ENCODE measurements around the gene OR3A3.
"Not testable (repeated sequence)": the region's sequence is repeated elsewhere in the genome, so short reads cannot be mapped to it uniquely, and the experiment has no call there.

The OR3A3 gene

DNA sequence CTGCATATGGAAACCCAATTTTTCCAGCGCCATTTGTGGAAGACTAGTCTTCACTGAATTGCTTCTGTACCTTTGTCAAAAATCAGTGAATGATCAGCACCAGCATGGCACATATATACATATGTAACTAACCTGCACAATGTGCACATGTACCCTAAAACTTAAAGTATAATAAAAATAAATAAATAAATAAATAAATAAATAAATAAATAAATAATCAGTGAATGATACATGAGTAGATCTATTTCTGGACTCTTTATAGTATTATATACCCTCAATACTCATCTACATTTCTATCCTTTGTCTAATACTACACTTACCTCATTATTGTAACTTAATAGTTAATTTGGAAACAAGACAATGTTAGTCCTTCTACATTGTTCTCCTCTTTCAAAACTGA is 7.3 kb upstream of the OR3A3 start:
- H3K4me1 ChIP-seq (ENCODE audit: control insufficient read depth in 1 of 2, insufficient read depth in 2 of 2, low read length in 2 of 2); H3K9ac ChIP-seq (ENCODE audit: low read depth in 1 of 2, low read length in 2 of 2); H3K9me3 ChIP-seq (ENCODE audit: control insufficient read depth in 1 of 2, low read length in 2 of 2): not testable (repeated sequence)

DNA sequence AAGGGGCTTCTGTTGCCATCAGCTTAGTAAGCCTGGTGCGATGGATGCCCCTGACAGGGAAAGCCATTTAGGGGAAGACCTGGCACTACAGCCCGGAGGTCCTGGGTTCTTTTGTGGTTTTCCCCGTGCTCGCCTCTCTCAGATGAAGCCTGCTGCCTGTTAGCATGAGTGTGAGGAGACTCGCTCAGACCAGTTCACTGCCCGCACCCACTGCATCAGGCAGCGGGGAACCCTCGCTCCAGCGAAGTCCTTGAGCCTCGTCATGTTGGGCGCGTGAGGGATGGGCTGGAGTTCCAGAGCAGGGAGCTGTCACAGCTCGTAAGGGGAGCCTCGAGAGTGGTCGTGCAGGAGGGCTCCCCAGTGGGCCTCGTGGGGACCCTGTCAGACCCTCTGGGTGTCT is 1.0 kb downstream of the OR3A3 start:
- H3K9ac ChIP-seq (ENCODE audit: low read depth in 1 of 2, low read length in 2 of 2); H3K36me3 ChIP-seq (ENCODE audit: control insufficient read depth in 1 of 2, insufficient read depth in 2 of 2, low read length in 2 of 2); H3K4me3 ChIP-seq (ENCODE audit: low read depth in 1 of 2, low read length in 2 of 2); H3K9me3 ChIP-seq (ENCODE audit: control insufficient read depth in 1 of 2, low read length in 2 of 2); H3K4me1 ChIP-seq (ENCODE audit: control insufficient read depth in 1 of 2, insufficient read depth in 2 of 2, low read length in 2 of 2); H3K27ac ChIP-seq (ENCODE audit: low read depth, low read length); H3K27me3 ChIP-seq (ENCODE audit: control insufficient read depth in 1 of 2, insufficient read depth in 2 of 2, low read length in 2 of 2): not testable (repeated sequence)

More for the DNA sequence above, 7.3 kb upstream of the OR3A3 start:
- H3K27me3 ChIP-seq (ENCODE audit: control insufficient read depth in 1 of 2, insufficient read depth in 2 of 2, low read length in 2 of 2); H3K36me3 ChIP-seq (ENCODE audit: control insufficient read depth in 1 of 2, insufficient read depth in 2 of 2, low read length in 2 of 2); H3K4me3 ChIP-seq (ENCODE audit: low read depth in 1 of 2, low read length in 2 of 2); H3K27ac ChIP-seq (ENCODE audit: low read depth, low read length): not testable (repeated sequence)

DNA sequence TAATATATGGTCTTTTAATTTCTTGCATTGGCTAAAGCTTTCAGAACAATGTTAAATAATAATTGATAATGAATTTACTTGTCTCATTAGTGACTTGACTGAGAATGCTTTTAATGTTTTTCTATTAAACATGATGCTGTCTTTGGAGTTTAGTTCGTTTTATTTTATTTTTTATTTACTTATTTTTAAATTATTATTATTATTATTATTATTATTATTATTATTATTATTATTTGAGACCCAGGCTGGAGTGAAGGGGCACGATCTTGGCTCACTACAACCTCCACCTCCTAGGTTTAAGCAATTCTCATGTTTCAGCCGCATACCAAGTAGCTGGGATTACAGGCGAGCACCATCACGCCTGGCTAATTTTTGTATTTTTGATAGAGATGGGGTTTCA is 4.4 kb downstream of the OR3A3 start:
- Histone ChIP-seq H3K9me3 (ENCODE audit: control insufficient read depth in 1 of 2, low read length in 2 of 2) (no peaks in the 10 kb centered on the region), H3K27me3 (ENCODE audit: control insufficient read depth in 1 of 2, insufficient read depth in 2 of 2, low read length in 2 of 2) (no peaks in the 10 kb centered on the region), H3K9ac (ENCODE audit: low read depth in 1 of 2, low read length in 2 of 2) (no peak overlapping the region), H3K4me3 (ENCODE audit: low read depth in 1 of 2, low read length in 2 of 2) (no peak overlapping the region), H3K27ac (ENCODE audit: low read depth, low read length) (no peak overlapping the region), H3K36me3 (ENCODE audit: control insufficient read depth in 1 of 2, insufficient read depth in 2 of 2, low read length in 2 of 2) (no peaks in the 10 kb centered on the region), H3K4me1 (ENCODE audit: control insufficient read depth in 1 of 2, insufficient read depth in 2 of 2, low read length in 2 of 2) (no peaks in the 10 kb centered on the region)

DNA sequence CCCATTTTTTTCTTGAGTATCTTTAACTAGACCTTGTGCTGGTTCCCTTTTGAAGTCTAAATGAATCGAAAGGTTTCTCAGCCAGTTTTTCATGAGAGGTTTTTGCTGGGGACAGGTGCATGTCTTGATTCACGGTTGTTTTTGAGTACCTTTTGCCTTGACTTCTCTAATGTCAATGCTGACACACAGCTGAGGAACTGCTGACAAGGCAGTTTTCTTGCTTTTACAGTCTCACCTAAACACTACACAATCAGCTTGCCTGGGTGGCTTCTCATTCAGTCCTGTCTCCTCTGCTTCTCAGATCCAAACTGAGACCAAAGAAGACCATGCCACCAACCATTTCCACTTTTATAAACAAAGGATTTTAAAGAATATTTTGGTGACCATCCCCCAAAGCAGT is 7.1 kb downstream of the OR3A3 start:
- Histone ChIP-seq H3K36me3 (ENCODE audit: control insufficient read depth in 1 of 2, insufficient read depth in 2 of 2, low read length in 2 of 2) (no peaks in the 10 kb centered on the region), H3K9me3 (ENCODE audit: control insufficient read depth in 1 of 2, low read length in 2 of 2) (no peaks in the 10 kb centered on the region), H3K27me3 (ENCODE audit: control insufficient read depth in 1 of 2, insufficient read depth in 2 of 2, low read length in 2 of 2) (no peaks in the 10 kb centered on the region), H3K27ac (ENCODE audit: low read depth, low read length) (no peak overlapping the region), H3K4me3 (ENCODE audit: low read depth in 1 of 2, low read length in 2 of 2) (no peak overlapping the region), H3K4me1 (ENCODE audit: control insufficient read depth in 1 of 2, insufficient read depth in 2 of 2, low read length in 2 of 2) (no peaks in the 10 kb centered on the region), H3K9ac (ENCODE audit: low read depth in 1 of 2, low read length in 2 of 2) (no peak overlapping the region)

DNA sequence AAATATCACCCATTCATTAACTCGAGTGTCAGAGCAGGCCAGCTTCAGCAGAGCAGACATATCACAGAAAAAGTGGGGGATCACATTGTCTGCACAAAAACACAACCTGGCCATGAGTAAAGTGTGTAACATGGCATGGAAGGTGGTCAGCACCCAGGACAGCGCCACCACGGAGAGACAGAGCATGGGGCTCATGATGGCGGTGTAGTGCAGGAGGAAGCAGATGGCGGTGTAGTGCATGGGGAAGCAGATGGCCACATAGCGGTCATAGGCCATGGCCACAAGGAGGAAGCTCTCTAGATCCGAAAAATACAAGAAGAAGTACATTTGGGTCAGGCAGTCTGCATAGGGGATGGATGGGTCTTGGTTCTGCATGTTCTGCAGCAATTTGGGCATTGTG is 22.0 kb downstream of the OR3A3 start:
- not testable (repeated sequence) for H3K9me3 ChIP-seq (ENCODE audit: control insufficient read depth in 1 of 2, low read length in 2 of 2); H3K27me3 ChIP-seq (ENCODE audit: control insufficient read depth in 1 of 2, insufficient read depth in 2 of 2, low read length in 2 of 2); H3K36me3 ChIP-seq (ENCODE audit: control insufficient read depth in 1 of 2, insufficient read depth in 2 of 2, low read length in 2 of 2); H3K4me1 ChIP-seq (ENCODE audit: control insufficient read depth in 1 of 2, insufficient read depth in 2 of 2, low read length in 2 of 2); H3K27ac ChIP-seq (ENCODE audit: low read depth, low read length); H3K4me3 ChIP-seq (ENCODE audit: low read depth in 1 of 2, low read length in 2 of 2); H3K9ac ChIP-seq (ENCODE audit: low read depth in 1 of 2, low read length in 2 of 2)

DNA sequence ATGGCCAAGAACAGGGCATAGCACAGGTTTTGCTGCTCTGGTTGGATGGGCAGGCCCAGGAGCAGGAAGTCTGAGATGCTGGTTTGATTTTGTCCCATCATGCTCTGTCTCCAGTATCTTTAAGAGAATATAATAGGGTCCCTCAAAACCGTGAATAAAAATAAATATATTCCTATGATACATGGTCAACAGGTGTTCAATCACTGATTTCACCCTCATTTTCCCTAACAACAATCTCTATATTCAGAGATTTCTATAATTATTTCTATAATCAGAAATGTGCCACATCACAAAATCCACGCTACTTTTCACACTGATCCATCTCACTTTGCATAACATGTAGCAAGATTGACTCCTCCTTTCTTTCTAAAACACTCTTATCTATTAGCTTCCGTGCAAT is 22.6 kb downstream of the OR3A3 start, which contains the start of gene OR1E2:
Gene OR1E2, minus strand, starts transcription at position 101 of the 400 bp plus-strand sequence. Its CDS starts 0 bp downstream, at position 101.
- Histone ChIP-seq H3K27ac (ENCODE audit: low read depth, low read length) (no peak within 1 kb of the TSS), H3K9ac (ENCODE audit: low read depth in 1 of 2, low read length in 2 of 2) (no peak within 1 kb of the TSS), H3K4me3 (ENCODE audit: low read depth in 1 of 2, low read length in 2 of 2) (no peak within 1 kb of the TSS), H3K4me1 (ENCODE audit: control insufficient read depth in 1 of 2, insufficient read depth in 2 of 2, low read length in 2 of 2) (no peaks in the 10 kb centered on the region), H3K27me3 (ENCODE audit: control insufficient read depth in 1 of 2, insufficient read depth in 2 of 2, low read length in 2 of 2) (no peaks in the 10 kb centered on the region), H3K36me3 (ENCODE audit: control insufficient read depth in 1 of 2, insufficient read depth in 2 of 2, low read length in 2 of 2) (no peaks in the 10 kb centered on the region), H3K9me3 (ENCODE audit: control insufficient read depth in 1 of 2, low read length in 2 of 2) (no peaks in the 10 kb centered on the region)

DNA sequence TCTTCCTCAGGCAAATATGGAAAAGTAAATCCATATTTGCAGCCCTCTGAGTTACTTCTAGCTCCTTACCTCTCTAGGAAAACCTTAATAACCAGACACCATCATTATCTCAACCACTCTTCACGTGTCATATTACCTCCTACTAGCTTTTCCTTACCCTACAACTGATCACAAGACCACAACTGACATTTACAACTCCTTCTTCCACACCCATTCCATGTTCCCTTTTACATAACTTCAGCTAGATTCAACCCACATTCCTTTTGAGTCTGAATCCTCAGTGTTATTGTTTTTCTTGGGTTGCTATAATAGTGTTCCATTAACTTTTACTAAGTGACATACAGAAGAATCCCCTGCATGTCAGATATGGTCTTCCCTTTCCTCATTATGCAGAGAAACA is 27.2 kb downstream of the OR3A3 start:
- Histone ChIP-seq H3K4me1 (ENCODE audit: control insufficient read depth in 1 of 2, insufficient read depth in 2 of 2, low read length in 2 of 2) (no peaks in the 10 kb centered on the region), H3K9me3 (ENCODE audit: control insufficient read depth in 1 of 2, low read length in 2 of 2) (no peaks in the 10 kb centered on the region), H3K36me3 (ENCODE audit: control insufficient read depth in 1 of 2, insufficient read depth in 2 of 2, low read length in 2 of 2) (no peaks in the 10 kb centered on the region), H3K4me3 (ENCODE audit: low read depth in 1 of 2, low read length in 2 of 2) (no peak overlapping the region), H3K9ac (ENCODE audit: low read depth in 1 of 2, low read length in 2 of 2) (no peak overlapping the region), H3K27ac (ENCODE audit: low read depth, low read length) (no peak overlapping the region), H3K27me3 (ENCODE audit: control insufficient read depth in 1 of 2, insufficient read depth in 2 of 2, low read length in 2 of 2) (no peaks in the 10 kb centered on the region)

DNA sequence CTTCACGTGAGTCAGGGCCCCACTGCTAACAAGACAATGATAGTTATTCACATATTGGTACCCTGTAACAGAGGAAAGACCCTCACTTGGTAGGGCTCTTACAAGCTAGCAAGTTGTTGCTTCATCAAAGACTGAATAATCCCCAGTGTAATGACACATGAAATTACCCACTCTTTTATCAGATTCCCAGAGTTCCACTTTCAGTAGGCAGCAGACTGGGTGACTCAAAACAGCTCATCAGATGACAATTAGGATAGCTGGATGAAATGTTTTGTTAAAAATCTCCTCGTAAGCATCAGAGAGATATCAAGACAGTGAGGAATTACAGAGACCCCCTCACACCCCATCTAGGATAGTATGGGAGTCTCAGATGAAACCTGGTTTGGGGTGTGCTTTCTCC is 29.3 kb downstream of the OR3A3 start:
- no peaks in the 10 kb centered on the region for H3K9me3 ChIP-seq (ENCODE audit: control insufficient read depth in 1 of 2, low read length in 2 of 2)
- no peaks in the 10 kb centered on the region for H3K36me3 ChIP-seq (ENCODE audit: control insufficient read depth in 1 of 2, insufficient read depth in 2 of 2, low read length in 2 of 2)
- no peaks in the 10 kb centered on the region for H3K4me1 ChIP-seq (ENCODE audit: control insufficient read depth in 1 of 2, insufficient read depth in 2 of 2, low read length in 2 of 2)
- no peak overlapping the region for H3K27ac ChIP-seq (ENCODE audit: low read depth, low read length)
- H3K9ac ChIP-seq (ENCODE audit: low read depth in 1 of 2, low read length in 2 of 2), result no peak overlapping the region
- H3K27me3 ChIP-seq (ENCODE audit: control insufficient read depth in 1 of 2, insufficient read depth in 2 of 2, low read length in 2 of 2), result no peaks in the 10 kb centered on the region
- H3K4me3 ChIP-seq (ENCODE audit: low read depth in 1 of 2, low read length in 2 of 2), result no peak overlapping the region

DNA sequence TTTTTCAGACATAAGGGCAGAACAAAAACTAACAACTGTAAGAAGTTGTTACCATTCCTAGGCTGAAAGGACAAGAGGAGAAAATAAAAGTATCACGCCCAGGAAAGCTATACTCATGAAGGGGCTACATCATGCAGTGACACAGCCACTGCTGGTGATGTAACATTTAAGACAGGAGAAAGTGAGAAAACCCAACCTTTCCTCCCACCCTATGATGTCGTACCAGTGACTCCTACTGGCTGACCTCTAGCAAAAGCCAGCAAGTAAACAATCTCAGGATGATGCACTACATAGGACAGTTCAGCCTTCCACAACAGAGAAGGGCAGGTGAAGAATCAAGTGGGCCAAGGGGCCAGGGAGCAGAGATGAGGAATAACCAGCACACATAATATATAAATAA is 36.5 kb downstream of the OR3A3 start:
- Histone ChIP-seq H3K4me1 (ENCODE audit: control insufficient read depth in 1 of 2, insufficient read depth in 2 of 2, low read length in 2 of 2) (peaks cover 3 to 7% of the 10 kb centered on the region in 2 donors), H3K36me3 (ENCODE audit: control insufficient read depth in 1 of 2, insufficient read depth in 2 of 2, low read length in 2 of 2) (no peaks in the 10 kb centered on the region), H3K9me3 (ENCODE audit: control insufficient read depth in 1 of 2, low read length in 2 of 2) (no peaks in the 10 kb centered on the region), H3K9ac (ENCODE audit: low read depth in 1 of 2, low read length in 2 of 2) (no peak overlapping the region), H3K27ac (ENCODE audit: low read depth, low read length) (no peak overlapping the region), H3K27me3 (ENCODE audit: control insufficient read depth in 1 of 2, insufficient read depth in 2 of 2, low read length in 2 of 2) (no peaks in the 10 kb centered on the region), H3K4me3 (ENCODE audit: low read depth in 1 of 2, low read length in 2 of 2) (no peak overlapping the region)

DNA sequence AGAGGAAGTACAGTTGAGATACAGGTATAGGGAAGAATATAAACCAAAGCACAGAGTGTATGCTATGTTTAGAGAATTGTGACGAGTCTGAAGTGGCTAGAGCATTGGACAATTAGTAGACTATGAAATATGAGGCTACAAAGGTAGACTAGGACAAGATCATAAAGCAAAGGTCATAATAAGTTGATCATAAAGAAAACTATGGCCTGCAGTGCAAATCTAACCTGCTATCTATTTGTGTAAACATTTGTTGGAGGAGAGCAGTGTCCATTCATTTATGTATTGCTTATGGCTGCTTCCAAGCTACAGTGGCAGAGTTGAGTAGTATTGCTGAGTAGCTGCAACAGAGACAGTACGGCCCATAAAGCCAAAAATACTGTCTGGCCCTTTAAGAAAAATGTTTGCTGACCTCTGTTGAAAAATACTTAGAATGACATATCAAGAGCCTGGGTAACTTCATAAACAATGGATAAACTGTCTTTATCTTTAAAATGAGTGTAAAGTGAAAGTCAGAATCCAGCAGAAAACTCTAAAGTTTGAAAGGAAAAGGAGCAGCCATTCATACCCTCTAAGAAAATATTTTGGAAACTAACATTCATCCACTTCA is 37.0 kb downstream of the OR3A3 start:
- no peaks in the 10 kb centered on the region for H3K9me3 ChIP-seq (ENCODE audit: control insufficient read depth in 1 of 2, low read length in 2 of 2)
- no peak overlapping the region for H3K27ac ChIP-seq (ENCODE audit: low read depth, low read length)
- H3K27me3 ChIP-seq (ENCODE audit: control insufficient read depth in 1 of 2, insufficient read depth in 2 of 2, low read length in 2 of 2), result no peaks in the 10 kb centered on the region
- no peak overlapping the region for H3K4me3 ChIP-seq (ENCODE audit: low read depth in 1 of 2, low read length in 2 of 2)
- H3K9ac ChIP-seq (ENCODE audit: low read depth in 1 of 2, low read length in 2 of 2), result no peak overlapping the region
- no peaks in the 10 kb centered on the region for H3K36me3 ChIP-seq (ENCODE audit: control insufficient read depth in 1 of 2, insufficient read depth in 2 of 2, low read length in 2 of 2)
- H3K4me1 ChIP-seq (ENCODE audit: control insufficient read depth in 1 of 2, insufficient read depth in 2 of 2, low read length in 2 of 2), result peaks cover 3 to 7% of the 10 kb centered on the region in 2 donors

DNA sequence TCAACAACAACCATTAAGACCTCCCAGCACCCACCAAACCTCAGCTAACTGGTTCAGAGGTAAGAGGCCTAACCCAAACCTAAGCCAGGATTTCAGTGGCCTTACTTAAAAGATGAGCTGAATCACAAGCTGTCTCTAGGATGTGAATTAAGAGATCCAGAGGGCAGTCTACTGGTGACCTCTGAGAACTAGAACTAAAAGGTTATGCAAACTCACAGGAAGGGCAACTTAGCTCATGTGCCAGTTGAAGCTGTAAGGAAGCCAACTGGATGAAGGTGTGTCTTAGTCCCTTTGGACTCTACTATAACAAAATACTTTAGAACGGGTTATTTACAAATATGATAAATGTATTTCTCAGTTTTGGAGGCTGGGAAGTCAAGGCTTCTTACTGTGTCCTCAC is 55.2 kb downstream of the OR3A3 start:
- H3K4me3 ChIP-seq (ENCODE audit: low read depth in 1 of 2, low read length in 2 of 2); H3K27ac ChIP-seq (ENCODE audit: low read depth, low read length); H3K4me1 ChIP-seq (ENCODE audit: control insufficient read depth in 1 of 2, insufficient read depth in 2 of 2, low read length in 2 of 2); H3K9me3 ChIP-seq (ENCODE audit: control insufficient read depth in 1 of 2, low read length in 2 of 2); H3K27me3 ChIP-seq (ENCODE audit: control insufficient read depth in 1 of 2, insufficient read depth in 2 of 2, low read length in 2 of 2); H3K36me3 ChIP-seq (ENCODE audit: control insufficient read depth in 1 of 2, insufficient read depth in 2 of 2, low read length in 2 of 2); H3K9ac ChIP-seq (ENCODE audit: low read depth in 1 of 2, low read length in 2 of 2): not testable (repeated sequence)

All from duodenal mucosa (tissue), 2 donors.